Peyer's patch (tissue), 4 donors: ENCODE measurements around the gene NBAS.

ENCODE experiments used
- CTCF ChIP-seq, 6 experiments: fragments of 450-650 bp in 4 of 6; fragments of 200-600 bp in 2 of 6; sonication (generic) in 1 of 6; IDR thresholded peaks; one replicate each; pipeline ENCODE4 v1.5.1; 2017 to 2019; ENCODE audit warnings: antibody characterized with exemption in 6 of 6, mild to moderate bottlenecking in 3 of 6, moderate library complexity in 1 of 6
- POLR2A ChIP-seq, 2 donors: fragments of 450-650 bp; IDR thresholded peaks; one replicate each; pipeline ENCODE4 v1.5.1; 2017; ENCODE audit warnings: antibody characterized with exemption in 2 of 2, mild to moderate bottlenecking in 2 of 2, moderate library complexity in 2 of 2

DNA sequence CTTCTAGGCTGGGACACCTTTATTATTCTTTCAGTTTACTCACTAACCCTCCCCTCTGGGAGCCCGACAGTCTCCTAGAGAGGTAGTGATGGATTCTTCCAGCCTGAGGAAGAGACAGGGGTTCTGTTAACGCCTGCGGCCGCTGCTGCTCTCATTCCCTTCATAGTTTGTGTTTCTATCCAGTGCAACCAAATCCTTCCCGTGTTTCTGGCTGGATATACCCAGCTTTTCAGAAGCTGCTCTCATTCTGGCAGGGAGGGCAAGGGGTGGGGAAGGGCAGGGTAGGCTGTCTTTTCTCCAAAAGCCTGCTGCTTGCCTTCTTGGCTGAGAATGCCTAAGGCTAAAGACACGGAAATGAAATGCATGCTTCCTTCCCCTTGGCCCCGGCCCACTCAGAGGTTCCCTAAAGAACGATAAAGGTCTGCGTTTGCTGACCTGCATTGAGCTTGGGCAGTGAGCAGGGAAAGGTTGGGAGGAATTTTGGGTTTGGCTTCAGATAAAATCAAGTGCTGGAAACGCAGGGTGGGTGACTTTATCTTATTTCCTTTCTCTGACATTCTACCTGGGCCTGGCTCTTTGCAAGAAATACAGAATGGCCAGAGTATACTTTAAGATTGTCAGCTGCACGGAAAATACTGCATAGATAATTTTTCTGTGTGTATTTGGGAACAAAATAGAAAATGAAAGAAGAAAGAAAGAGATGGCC lies 390.9 kb downstream of the NBAS start:
- TF ChIP-seq CTCF (IDR thresholded peaks at IDR 0.05) = no peak
- no peak for TF ChIP-seq POLR2A (IDR thresholded peaks at IDR 0.05)
